Measurements from ENCODE around the gene LIPM. TPM values are rescaled to one million over a fixed set of nuclear protein-coding genes. Genes with fewer than 3 reads are reported as not detected.

The LIPM gene
- total RNA-seq, 1 donor from 2014 or later = not detected

- DNase-seq (ENCODE audit: low spot score) = no peak
Observed at GRCh38 chr10:88840881-88841280, 38.4 kb downstream of the LIPM start.

DNA sequence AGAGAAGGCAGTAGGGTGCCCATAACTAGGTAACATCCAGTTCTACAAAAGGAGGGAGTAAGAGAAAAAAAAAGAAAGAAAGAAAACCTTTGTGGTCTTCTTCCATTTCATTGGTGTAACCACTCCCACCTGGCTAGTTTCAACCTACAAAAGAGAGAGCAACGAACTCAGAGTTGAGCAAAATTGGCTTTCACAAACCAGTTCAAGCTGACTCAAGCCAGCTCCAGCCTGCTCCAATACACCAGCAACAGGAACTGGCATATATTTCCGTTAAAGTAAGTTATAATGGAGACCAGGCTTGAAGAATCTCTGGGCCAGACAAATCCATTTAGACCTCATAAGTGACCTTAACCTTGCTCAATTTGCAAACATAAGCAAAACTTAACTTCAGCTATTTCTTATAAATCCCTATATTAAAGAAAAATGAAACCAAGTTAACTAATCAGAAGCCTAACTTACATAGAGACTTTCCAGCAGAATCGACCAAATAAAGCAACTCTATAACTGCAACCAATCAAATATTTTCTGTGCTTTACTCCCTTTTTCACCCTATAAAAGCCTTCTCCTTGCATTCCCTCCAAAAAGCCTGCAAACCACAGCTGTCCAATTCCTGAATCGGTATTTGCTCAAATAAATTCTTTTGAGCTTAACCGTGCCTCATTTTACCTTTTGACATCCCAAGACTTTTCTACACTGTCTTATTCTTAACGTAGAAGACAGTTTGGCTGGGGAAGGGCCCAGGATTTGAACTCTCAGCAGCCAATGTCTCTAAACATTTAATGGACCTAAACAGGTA lies 39.0 kb downstream of the LIPM start:
- peak; percentile 35 for DNase-seq (ENCODE audit: low spot score)

DNA sequence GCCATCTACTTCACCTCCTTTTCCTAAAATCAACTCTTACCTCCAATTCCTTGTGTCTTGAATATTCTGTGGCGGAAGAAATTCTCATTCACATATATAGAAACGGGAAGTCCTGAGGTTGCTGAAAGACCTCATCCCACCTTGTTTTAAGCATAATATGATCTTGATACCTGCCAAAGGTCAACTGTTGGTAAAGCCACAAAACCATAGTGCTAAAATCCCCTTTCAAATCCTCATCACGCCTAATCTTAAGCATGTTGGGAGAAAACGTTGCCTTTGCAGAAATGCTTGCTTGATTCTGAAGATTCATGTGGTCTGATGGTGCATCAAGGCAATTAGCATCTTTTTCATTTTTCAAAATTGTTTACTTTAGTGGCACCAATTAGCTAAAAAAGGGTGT lies 40.6 kb downstream of the LIPM start:
- no peak for DNase-seq (ENCODE audit: low spot score)

DNA sequence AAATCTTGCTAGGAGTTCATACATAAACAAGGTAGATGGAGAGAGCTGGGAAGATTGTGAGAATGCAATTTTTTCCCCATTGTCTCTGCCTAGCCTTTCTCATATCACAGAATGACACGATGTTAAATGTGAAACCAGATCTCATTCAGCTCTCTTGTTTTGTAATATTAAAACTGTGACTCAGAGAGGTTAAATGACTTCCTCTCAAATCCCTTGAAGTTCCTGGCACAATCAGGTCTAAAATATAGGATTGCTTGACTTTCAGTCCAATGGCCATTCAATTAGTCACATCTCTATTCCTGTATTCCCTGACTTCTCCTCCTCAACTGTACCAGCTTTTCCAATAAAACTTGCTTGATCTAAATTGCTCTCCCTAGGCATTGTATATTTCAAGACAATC lies 46.0 kb downstream of the LIPM start:
- DNase-seq (ENCODE audit: low spot score) = no peak

GRCh38 chr10:88849234-88849633 lies 46.7 kb downstream of the LIPM start:
- no peak for DNase-seq (ENCODE audit: low spot score)

GRCh38 chr10:88850712-88851111 lies 48.2 kb downstream of the LIPM start:
- no peak for DNase-seq (ENCODE audit: low spot score)

DNA sequence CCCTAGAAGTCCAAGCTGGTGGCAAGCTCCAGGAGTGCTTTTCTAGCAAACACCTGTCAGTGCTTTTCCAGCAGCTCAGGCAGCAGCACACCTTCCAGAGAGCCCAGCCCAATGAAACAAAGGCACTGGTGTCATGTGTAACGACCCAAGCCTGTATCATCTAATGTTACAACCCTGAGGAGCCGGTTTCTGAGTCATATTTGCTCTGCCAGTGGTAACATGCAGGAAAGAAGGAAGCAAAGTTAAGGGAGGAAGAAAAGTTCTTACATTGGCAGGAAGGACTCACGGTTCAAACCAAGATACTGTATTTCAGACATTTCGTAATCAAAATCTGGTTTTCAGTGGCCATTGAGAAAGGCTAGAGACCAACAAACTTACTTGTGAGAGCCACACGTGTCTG lies 49.2 kb downstream of the LIPM start, which contains the start of gene ANKRD22:
Gene ANKRD22 (minus strand): TSS at position 139 of the 400 bp plus-strand sequence. CDS start 237 bp downstream, outside the sequence.
- peak; percentile 82 for DNase-seq (ENCODE audit: low spot score)

GRCh38 chr10:88852327-88852726 lies 49.8 kb downstream of the LIPM start:
- DNase-seq (ENCODE audit: low spot score) = no peak

DNA sequence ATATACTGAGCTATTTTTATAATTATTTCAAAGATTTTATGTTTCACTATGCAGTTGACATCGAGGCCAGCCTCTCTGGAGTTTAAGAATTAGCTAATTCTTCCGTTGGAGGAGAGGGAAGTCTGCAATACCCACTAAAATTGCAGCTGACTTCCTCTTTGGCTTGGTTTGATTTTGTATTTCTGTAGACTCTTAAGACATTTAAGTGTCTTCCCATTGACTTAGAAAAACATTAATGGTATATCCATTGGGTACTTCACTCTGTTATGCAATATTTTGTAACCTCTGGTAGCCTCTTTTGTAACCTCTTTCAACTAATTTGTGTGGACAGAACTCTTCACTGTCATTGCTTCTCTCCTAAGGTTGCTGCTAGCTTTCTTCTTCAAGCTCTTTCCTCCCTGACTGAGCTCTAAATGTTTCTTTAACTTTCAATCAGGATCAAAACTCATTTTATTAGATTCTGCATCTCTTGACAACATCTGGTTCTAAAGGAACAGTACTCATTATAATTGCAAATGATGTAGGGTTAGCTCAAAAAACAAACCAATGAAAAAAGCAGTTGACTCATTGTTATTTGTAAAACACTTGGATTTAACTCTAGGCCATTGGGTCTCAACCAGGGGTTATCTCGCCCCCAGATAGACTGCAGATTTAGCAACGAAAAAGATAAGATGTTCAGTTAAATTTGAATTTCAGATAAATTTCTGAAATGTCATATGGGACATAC lies 50.8 kb downstream of the LIPM start:
- DNase-seq (ENCODE audit: low spot score) = no peak

DNA sequence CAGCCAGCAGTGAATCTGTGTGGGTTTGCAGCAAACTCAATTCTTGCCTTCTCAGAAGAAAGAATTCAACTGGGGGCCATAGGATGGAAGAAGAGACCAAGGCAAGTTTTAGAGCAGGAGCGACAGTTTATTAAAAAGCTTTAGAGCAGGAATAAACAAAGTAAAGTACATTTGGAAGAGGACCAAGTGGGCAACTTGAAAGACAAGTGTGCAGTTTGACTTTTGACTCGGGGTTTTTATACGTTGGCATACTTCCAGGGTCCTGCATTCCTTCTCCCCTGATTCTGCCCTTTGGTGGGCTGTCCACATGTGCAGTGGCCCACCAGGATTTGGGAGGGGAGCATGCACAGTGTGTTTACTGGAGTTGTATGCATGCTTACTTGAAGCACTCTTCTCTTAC lies 52.2 kb downstream of the LIPM start:
- no peak for DNase-seq (ENCODE audit: low spot score)

- DNase-seq (ENCODE audit: low spot score) = no peak
Observed at GRCh38 chr10:88857831-88858230, 55.3 kb downstream of the LIPM start.

DNA sequence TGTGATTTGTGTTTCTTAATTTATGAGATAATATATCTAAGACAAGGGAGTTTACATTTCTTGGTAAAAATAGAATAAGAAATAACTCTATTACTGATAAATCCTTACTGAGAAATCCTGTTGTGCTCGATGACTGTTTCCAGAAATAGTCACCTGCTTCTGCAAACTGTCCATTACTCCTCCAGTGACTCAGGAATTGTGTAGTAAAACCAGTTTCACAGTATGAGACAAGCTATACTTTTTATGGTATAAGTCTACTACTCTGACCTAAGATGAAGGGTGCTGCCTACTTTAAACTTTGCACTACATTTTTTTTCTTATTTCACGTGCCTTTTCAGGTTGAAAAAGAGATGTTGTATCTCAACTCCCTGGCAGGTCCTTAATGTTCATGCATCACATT lies 56.0 kb downstream of the LIPM start:
- DNase-seq (ENCODE audit: low spot score) = no peak

- DNase-seq (ENCODE audit: low spot score) = no peak
Observed at GRCh38 chr10:88861036-88861435, 58.5 kb downstream of the LIPM start.

- DNase-seq (ENCODE audit: low spot score) = no peak
Observed at GRCh38 chr10:88865281-88865876, 62.8 kb downstream of the LIPM start.

DNA sequence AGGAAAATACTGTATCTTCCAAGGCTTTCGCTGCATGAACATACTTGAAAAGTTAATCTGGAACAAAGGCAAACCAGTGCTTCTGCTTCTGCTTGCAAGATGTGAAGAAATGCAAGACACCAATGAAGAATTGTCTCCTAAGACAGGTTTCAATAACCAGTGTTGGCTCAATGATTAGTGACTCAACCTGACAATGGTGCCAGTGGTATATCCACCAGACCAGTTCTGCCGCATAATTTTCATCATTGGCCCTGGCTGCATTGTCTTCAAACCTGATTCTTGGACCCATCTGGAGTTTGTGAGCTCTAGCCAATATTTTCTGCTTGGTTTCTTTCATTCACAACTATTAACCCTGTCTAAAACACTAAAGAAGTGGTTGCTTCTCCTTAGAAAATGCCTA lies 63.9 kb downstream of the LIPM start:
- no peak for DNase-seq (ENCODE audit: low spot score)

- DNase-seq (ENCODE audit: low spot score) = no peak
Observed at GRCh38 chr10:88870089-88870488, 67.6 kb downstream of the LIPM start.

Other genes with a start within 250 kb of the LIPM start
- gene RNLS, start 219.4 kb upstream of the LIPM start, total RNA-seq = 14.6 TPM
- gene LIPJ, start 216.0 kb upstream of the LIPM start, total RNA-seq = not detected
- gene LIPF, start 138.3 kb upstream of the LIPM start, total RNA-seq = not detected
- not detected for gene LIPK, start 96.5 kb upstream of the LIPM start, total RNA-seq
- gene LIPN, start 42.7 kb upstream of the LIPM start, total RNA-seq = not detected
- gene ANKRD22, start 49.1 kb downstream of the LIPM start, total RNA-seq = 11.6 TPM
- gene STAMBPL1, start 77.5 kb downstream of the LIPM start, total RNA-seq = 6.8 TPM
- 2,259 TPM for gene ACTA2, start 150.0 kb downstream of the LIPM start, total RNA-seq
- gene FAS, start 188.1 kb downstream of the LIPM start, total RNA-seq = 18.8 TPM

All from mucosa of gallbladder (tissue), 1 donor.